ENCODE data around the gene ERMN. TPM values are rescaled to one million over a fixed set of nuclear protein-coding genes. Genes with fewer than 3 reads are reported as not detected.

ERMN gene
- total RNA-seq, 1 experiment from 2014 or later = 0.59 TPM

DNA sequence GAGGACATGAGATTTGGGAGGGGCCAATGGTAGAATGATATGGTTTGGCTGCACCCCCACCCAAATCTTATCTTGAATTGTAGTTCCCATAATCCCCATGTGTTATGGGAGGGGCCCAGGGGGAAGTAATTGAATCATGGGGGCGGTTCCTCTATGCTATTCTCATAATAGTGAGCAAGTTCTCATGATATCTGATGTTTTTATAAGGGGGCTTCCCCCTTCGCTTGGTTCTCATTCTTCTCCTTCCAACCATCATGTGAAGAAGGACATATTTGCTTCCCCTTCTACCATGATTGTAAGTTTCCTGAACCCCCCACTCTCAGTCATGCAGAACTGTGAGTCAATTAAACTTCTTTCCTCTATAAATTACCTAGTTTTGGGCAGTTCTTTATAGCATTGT is 37.0 kb upstream of the ERMN start:
- Mint-ChIP-seq H3K36me3 (peaks cover 25% of the 10 kb centered on the region), H3K27ac (no peak overlapping the region), H3K9me3 (peaks cover 39% of the 10 kb centered on the region), H3K27me3 (ENCODE audit: low read depth) (no peaks in the 10 kb centered on the region), H3K4me1 (peaks cover 4% of the 10 kb centered on the region; the same call in 1 of the 2 replicates), H3K4me3 (no peak overlapping the region)
- TF ChIP-seq, protein P1, sequence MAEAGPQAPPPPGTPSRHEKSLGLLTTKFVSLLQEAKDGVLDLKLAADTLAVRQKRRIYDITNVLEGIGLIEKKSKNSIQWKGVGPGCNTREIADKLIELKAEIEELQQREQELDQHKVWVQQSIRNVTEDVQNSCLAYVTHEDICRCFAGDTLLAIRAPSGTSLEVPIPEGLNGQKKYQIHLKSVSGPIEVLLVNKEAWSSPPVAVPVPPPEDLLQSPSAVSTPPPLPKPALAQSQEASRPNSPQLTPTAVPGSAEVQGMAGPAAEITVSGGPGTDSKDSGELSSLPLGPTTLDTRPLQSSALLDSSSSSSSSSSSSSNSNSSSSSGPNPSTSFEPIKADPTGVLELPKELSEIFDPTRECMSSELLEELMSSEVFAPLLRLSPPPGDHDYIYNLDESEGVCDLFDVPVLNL (CRISPR knock-in tag; IDR thresholded peaks at IDR 0.05; ENCODE audit: borderline replicate concordance, low read depth) = no peak
- TF ChIP-seq, protein P2, sequence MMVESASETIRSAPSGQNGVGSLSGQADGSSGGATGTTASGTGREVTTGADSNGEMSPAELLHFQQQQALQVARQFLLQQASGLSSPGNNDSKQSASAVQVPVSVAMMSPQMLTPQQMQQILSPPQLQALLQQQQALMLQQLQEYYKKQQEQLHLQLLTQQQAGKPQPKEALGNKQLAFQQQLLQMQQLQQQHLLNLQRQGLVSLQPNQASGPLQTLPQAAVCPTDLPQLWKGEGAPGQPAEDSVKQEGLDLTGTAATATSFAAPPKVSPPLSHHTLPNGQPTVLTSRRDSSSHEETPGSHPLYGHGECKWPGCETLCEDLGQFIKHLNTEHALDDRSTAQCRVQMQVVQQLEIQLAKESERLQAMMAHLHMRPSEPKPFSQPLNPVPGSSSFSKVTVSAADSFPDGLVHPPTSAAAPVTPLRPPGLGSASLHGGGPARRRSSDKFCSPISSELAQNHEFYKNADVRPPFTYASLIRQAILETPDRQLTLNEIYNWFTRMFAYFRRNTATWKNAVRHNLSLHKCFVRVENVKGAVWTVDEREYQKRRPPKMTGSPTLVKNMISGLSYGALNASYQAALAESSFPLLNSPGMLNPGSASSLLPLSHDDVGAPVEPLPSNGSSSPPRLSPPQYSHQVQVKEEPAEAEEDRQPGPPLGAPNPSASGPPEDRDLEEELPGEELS (CRISPR knock-in tag; IDR thresholded peaks at IDR 0.05) = no peak
- TF ChIP-seq NR1H2 (CRISPR knock-in tag; IDR thresholded peaks at IDR 0.05) (no peak), ZNF317 (CRISPR knock-in tag; IDR thresholded peaks at IDR 0.05; ENCODE audit: borderline replicate concordance, low read depth) (no peak), ELF4 (CRISPR knock-in tag; IDR thresholded peaks at IDR 0.05; ENCODE audit: low read depth) (no peak), SOX15 (CRISPR knock-in tag; IDR thresholded peaks at IDR 0.05) (no peak)
- TF ChIP-seq, protein P3, sequence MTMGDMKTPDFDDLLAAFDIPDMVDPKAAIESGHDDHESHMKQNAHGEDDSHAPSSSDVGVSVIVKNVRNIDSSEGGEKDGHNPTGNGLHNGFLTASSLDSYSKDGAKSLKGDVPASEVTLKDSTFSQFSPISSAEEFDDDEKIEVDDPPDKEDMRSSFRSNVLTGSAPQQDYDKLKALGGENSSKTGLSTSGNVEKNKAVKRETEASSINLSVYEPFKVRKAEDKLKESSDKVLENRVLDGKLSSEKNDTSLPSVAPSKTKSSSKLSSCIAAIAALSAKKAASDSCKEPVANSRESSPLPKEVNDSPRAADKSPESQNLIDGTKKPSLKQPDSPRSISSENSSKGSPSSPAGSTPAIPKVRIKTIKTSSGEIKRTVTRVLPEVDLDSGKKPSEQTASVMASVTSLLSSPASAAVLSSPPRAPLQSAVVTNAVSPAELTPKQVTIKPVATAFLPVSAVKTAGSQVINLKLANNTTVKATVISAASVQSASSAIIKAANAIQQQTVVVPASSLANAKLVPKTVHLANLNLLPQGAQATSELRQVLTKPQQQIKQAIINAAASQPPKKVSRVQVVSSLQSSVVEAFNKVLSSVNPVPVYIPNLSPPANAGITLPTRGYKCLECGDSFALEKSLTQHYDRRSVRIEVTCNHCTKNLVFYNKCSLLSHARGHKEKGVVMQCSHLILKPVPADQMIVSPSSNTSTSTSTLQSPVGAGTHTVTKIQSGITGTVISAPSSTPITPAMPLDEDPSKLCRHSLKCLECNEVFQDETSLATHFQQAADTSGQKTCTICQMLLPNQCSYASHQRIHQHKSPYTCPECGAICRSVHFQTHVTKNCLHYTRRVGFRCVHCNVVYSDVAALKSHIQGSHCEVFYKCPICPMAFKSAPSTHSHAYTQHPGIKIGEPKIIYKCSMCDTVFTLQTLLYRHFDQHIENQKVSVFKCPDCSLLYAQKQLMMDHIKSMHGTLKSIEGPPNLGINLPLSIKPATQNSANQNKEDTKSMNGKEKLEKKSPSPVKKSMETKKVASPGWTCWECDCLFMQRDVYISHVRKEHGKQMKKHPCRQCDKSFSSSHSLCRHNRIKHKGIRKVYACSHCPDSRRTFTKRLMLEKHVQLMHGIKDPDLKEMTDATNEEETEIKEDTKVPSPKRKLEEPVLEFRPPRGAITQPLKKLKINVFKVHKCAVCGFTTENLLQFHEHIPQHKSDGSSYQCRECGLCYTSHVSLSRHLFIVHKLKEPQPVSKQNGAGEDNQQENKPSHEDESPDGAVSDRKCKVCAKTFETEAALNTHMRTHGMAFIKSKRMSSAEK (CRISPR knock-in tag; IDR thresholded peaks at IDR 0.05; ENCODE audit: borderline replicate concordance) = no peak
- TF ChIP-seq, protein P4, sequence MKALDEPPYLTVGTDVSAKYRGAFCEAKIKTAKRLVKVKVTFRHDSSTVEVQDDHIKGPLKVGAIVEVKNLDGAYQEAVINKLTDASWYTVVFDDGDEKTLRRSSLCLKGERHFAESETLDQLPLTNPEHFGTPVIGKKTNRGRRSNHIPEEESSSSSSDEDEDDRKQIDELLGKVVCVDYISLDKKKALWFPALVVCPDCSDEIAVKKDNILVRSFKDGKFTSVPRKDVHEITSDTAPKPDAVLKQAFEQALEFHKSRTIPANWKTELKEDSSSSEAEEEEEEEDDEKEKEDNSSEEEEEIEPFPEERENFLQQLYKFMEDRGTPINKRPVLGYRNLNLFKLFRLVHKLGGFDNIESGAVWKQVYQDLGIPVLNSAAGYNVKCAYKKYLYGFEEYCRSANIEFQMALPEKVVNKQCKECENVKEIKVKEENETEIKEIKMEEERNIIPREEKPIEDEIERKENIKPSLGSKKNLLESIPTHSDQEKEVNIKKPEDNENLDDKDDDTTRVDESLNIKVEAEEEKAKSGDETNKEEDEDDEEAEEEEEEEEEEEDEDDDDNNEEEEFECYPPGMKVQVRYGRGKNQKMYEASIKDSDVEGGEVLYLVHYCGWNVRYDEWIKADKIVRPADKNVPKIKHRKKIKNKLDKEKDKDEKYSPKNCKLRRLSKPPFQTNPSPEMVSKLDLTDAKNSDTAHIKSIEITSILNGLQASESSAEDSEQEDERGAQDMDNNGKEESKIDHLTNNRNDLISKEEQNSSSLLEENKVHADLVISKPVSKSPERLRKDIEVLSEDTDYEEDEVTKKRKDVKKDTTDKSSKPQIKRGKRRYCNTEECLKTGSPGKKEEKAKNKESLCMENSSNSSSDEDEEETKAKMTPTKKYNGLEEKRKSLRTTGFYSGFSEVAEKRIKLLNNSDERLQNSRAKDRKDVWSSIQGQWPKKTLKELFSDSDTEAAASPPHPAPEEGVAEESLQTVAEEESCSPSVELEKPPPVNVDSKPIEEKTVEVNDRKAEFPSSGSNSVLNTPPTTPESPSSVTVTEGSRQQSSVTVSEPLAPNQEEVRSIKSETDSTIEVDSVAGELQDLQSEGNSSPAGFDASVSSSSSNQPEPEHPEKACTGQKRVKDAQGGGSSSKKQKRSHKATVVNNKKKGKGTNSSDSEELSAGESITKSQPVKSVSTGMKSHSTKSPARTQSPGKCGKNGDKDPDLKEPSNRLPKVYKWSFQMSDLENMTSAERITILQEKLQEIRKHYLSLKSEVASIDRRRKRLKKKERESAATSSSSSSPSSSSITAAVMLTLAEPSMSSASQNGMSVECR (CRISPR knock-in tag; IDR thresholded peaks at IDR 0.05; ENCODE audit: borderline replicate concordance) = no peak
- TF ChIP-seq, protein P5, sequence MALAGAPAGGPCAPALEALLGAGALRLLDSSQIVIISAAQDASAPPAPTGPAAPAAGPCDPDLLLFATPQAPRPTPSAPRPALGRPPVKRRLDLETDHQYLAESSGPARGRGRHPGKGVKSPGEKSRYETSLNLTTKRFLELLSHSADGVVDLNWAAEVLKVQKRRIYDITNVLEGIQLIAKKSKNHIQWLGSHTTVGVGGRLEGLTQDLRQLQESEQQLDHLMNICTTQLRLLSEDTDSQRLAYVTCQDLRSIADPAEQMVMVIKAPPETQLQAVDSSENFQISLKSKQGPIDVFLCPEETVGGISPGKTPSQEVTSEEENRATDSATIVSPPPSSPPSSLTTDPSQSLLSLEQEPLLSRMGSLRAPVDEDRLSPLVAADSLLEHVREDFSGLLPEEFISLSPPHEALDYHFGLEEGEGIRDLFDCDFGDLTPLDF (CRISPR knock-in tag; IDR thresholded peaks at IDR 0.05) = no peak
- TF ChIP-seq, protein P6, sequence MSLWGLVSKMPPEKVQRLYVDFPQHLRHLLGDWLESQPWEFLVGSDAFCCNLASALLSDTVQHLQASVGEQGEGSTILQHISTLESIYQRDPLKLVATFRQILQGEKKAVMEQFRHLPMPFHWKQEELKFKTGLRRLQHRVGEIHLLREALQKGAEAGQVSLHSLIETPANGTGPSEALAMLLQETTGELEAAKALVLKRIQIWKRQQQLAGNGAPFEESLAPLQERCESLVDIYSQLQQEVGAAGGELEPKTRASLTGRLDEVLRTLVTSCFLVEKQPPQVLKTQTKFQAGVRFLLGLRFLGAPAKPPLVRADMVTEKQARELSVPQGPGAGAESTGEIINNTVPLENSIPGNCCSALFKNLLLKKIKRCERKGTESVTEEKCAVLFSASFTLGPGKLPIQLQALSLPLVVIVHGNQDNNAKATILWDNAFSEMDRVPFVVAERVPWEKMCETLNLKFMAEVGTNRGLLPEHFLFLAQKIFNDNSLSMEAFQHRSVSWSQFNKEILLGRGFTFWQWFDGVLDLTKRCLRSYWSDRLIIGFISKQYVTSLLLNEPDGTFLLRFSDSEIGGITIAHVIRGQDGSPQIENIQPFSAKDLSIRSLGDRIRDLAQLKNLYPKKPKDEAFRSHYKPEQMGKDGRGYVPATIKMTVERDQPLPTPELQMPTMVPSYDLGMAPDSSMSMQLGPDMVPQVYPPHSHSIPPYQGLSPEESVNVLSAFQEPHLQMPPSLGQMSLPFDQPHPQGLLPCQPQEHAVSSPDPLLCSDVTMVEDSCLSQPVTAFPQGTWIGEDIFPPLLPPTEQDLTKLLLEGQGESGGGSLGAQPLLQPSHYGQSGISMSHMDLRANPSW (CRISPR knock-in tag; conservative IDR thresholded peaks at IDR 0.05; ENCODE audit: low read depth) = no peak
- TF ChIP-seq, protein P7, sequence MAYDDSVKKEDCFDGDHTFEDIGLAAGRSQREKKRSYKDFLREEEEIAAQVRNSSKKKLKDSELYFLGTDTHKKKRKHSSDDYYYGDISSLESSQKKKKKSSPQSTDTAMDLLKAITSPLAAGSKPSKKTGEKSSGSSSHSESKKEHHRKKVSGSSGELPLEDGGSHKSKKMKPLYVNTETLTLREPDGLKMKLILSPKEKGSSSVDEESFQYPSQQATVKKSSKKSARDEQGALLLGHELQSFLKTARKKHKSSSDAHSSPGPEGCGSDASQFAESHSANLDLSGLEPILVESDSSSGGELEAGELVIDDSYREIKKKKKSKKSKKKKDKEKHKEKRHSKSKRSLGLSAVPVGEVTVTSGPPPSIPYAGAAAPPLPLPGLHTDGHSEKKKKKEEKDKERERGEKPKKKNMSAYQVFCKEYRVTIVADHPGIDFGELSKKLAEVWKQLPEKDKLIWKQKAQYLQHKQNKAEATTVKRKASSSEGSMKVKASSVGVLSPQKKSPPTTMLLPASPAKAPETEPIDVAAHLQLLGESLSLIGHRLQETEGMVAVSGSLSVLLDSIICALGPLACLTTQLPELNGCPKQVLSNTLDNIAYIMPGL (CRISPR knock-in tag; IDR thresholded peaks at IDR 0.05) = no peak
- TF ChIP-seq, protein P8, sequence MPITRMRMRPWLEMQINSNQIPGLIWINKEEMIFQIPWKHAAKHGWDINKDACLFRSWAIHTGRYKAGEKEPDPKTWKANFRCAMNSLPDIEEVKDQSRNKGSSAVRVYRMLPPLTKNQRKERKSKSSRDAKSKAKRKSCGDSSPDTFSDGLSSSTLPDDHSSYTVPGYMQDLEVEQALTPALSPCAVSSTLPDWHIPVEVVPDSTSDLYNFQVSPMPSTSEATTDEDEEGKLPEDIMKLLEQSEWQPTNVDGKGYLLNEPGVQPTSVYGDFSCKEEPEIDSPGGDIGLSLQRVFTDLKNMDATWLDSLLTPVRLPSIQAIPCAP (CRISPR knock-in tag; IDR thresholded peaks at IDR 0.05) = no peak
- TF ChIP-seq, protein P9, sequence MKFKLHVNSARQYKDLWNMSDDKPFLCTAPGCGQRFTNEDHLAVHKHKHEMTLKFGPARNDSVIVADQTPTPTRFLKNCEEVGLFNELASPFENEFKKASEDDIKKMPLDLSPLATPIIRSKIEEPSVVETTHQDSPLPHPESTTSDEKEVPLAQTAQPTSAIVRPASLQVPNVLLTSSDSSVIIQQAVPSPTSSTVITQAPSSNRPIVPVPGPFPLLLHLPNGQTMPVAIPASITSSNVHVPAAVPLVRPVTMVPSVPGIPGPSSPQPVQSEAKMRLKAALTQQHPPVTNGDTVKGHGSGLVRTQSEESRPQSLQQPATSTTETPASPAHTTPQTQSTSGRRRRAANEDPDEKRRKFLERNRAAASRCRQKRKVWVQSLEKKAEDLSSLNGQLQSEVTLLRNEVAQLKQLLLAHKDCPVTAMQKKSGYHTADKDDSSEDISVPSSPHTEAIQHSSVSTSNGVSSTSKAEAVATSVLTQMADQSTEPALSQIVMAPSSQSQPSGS (CRISPR knock-in tag; IDR thresholded peaks at IDR 0.05; ENCODE audit: borderline replicate concordance, low read depth) = no peak
- ChIA-PET POLR2A (no interaction called here), CTCF (no interaction called here)
- ATAC-seq (no peak), DNase-seq (ENCODE audit: low spot score) (no peak)

All from WTC11 (cell line).